IMR-90 (cell line): ENCODE data around the gene CDIP1. TPM values are rescaled to one million over a fixed set of nuclear protein-coding genes. Genes with fewer than 3 reads are reported as not detected.
A peak's percentile ranks its signal among the peaks of the same experiment; 100 is the strongest.

Experiments
- ATAC-seq: fragments of 200-7000 bp; cut with Tn5 transposase; 2 replicates; pipeline ENCODE4 v1.9.1; 2020; ENCODE audit warnings: low read depth, mild to moderate bottlenecking, moderate library complexity
- BruUV-seq: library from RNA; stranded (reverse); fragments of 400-500 nt; replicated peaks from 2 replicates; lab custom pipeline; 2021; lab: Mats Ljungman, UMichigan
- CTCF ChIA-PET: fragments of 300-600 bp; formaldehyde crosslinking; extraction: SDS; loops from one replicate; lab custom pipeline; 2021; ENCODE audit warnings: antibody characterized with exemption; lab: Yijun Ruan, JAX
- POLR2A ChIA-PET: fragments of 300-600 bp; sonication (Branson Sonifier 250); formaldehyde crosslinking; loops from one replicate; lab custom pipeline; 2022; ENCODE audit warnings: antibody characterized with exemption; ENCODE audit not compliant: unreplicated experiment; lab: Charles Lee
- DNase-seq: peaks from one replicate; pipeline ENCODE4 v3.0.0; 2013
- H2AFZ ChIP-seq: replicated peaks from 2 replicates; pipeline ENCODE3; 2013; ENCODE audit warnings: low read length, mild to moderate bottlenecking; ENCODE audit not compliant: poor library complexity
- H2AK5ac ChIP-seq: 2 replicates; pipeline ENCODE4 v1.6.1; 2013; ENCODE audit warnings: low read depth, low read length, inconsistent platforms
- H2AK9ac ChIP-seq: replicated peaks from 2 replicates; pipeline ENCODE3; 2013; ENCODE audit warnings: mild to moderate bottlenecking, low read depth, low read length, moderate library complexity; ENCODE audit not compliant: poor library complexity
- H2BK120ac ChIP-seq: 2 replicates; pipeline ENCODE4 v1.6.1; 2013; ENCODE audit warnings: low read depth, low read length, inconsistent platforms
- H2BK15ac ChIP-seq: 3 replicates; pipeline ENCODE4 v1.6.1; 2013; ENCODE audit warnings: low read depth, low read length, inconsistent platforms
- H2BK20ac ChIP-seq: 2 replicates; pipeline ENCODE4 v1.6.1; 2013; ENCODE audit warnings: low read depth, mild to moderate bottlenecking, inconsistent platforms, low read length, moderate library complexity
- H2BK5ac ChIP-seq: 2 replicates; pipeline ENCODE4 v1.6.1; 2013; ENCODE audit warnings: mild to moderate bottlenecking, low read depth, low read length, inconsistent platforms; ENCODE audit not compliant: poor library complexity, severe bottlenecking
- H3K14ac ChIP-seq: replicated peaks from 2 replicates; pipeline ENCODE4 v1.6.1; 2013; ENCODE audit warnings: low read depth, low read length, inconsistent platforms
- H3K18ac ChIP-seq: 2 replicates; pipeline ENCODE4 v1.6.1; 2013; ENCODE audit warnings: low read depth, low read length, control low read depth
- H3K23ac ChIP-seq: 2 replicates; pipeline ENCODE4 v1.6.1; 2013; ENCODE audit warnings: low read depth, low read length, inconsistent platforms
- H3K27ac ChIP-seq: 2 replicates; pipeline ENCODE4 v1.5.1; 2013; ENCODE audit warnings: mild to moderate bottlenecking, control low read depth, low read length; ENCODE audit not compliant: insufficient read depth
- H3K27me3 ChIP-seq: 2 replicates; pipeline ENCODE4 v1.6.1; 2013; ENCODE audit warnings: low read length; ENCODE audit not compliant: control insufficient read depth, insufficient read depth
- H3K36me3 ChIP-seq: 2 replicates; pipeline ENCODE4 v1.6.1; 2013; ENCODE audit warnings: low read length, mixed read lengths; ENCODE audit not compliant: control insufficient read depth, insufficient read depth
- H3K4ac ChIP-seq: 2 replicates; pipeline ENCODE4 v1.6.1; 2013; ENCODE audit warnings: low read depth, low read length, inconsistent platforms
- H3K4me1 ChIP-seq: 2 replicates; pipeline ENCODE4 v1.6.1; 2013; ENCODE audit warnings: low read length, mixed read lengths; ENCODE audit not compliant: control insufficient read depth, insufficient read depth
- H3K4me2 ChIP-seq: 2 replicates; pipeline ENCODE4 v1.6.1; 2013; ENCODE audit warnings: low read depth, mild to moderate bottlenecking, control low read depth, low read length, moderate library complexity
- H3K4me3 ChIP-seq: 2 replicates; pipeline ENCODE4 v1.5.1; 2013; ENCODE audit warnings: low read depth, mild to moderate bottlenecking, control low read depth, low read length, moderate library complexity; ENCODE audit not compliant: insufficient read depth
- H3K56ac ChIP-seq: 2 replicates; pipeline ENCODE4 v1.6.1; 2013; ENCODE audit warnings: low read length, inconsistent platforms; ENCODE audit not compliant: insufficient read depth; ENCODE audit errors: extremely low read depth
- H3K79me1 ChIP-seq, 2 experiments: 2 replicates each; pipeline ENCODE4 v1.6.1; 2013; ENCODE audit warnings: low read length in 2 of 2, inconsistent platforms in 1 of 2, low read depth in 1 of 2
- H3K9ac ChIP-seq: 2 replicates; pipeline ENCODE4 v1.6.1; 2013; ENCODE audit warnings: low read depth, low read length, control low read depth
- H3K9me1 ChIP-seq: 2 replicates; pipeline ENCODE4 v1.6.1; 2013; ENCODE audit warnings: low read length, inconsistent platforms; ENCODE audit not compliant: insufficient read depth
- H3K9me3 ChIP-seq: 2 replicates; pipeline ENCODE4 v1.6.1; 2013; ENCODE audit warnings: low read length; ENCODE audit not compliant: control insufficient read depth, insufficient read depth
- H4K20me1 ChIP-seq: 2 replicates; pipeline ENCODE4 v1.6.1; 2013; ENCODE audit warnings: low read length, inconsistent platforms; ENCODE audit not compliant: insufficient read depth
- H4K5ac ChIP-seq: 2 replicates; pipeline ENCODE4 v1.6.1; 2013; ENCODE audit warnings: mild to moderate bottlenecking, low read depth, low read length, control low read depth
- H4K8ac ChIP-seq, 2 experiments: 2 replicates each; pipeline ENCODE4 v1.6.1; 2013; ENCODE audit warnings: low read depth in 2 of 2, low read length in 2 of 2, control low read depth in 1 of 2, inconsistent platforms in 1 of 2
- H4K91ac ChIP-seq: 2 replicates; pipeline ENCODE4 v1.6.1; 2013; ENCODE audit warnings: low read depth, low read length, inconsistent platforms; ENCODE audit not compliant: insufficient read depth
- BHLHE40 ChIP-seq: fragments of 150-350 bp; IDR thresholded peaks from 2 replicates; pipeline ENCODE4 v1.6.1; 2016; ENCODE audit warnings: mild to moderate bottlenecking, low read depth, low read length
- CHD1 ChIP-seq: IDR thresholded peaks from 2 replicates; pipeline ENCODE4 v1.6.1; 2012; ENCODE audit warnings: low read depth, low read length, improper control_type of control experiment
- CTCF ChIP-seq: conservative IDR thresholded peaks from 2 replicates; pipeline ENCODE4 v1.5.1; 2012; ENCODE audit warnings: mild to moderate bottlenecking, low read depth, low read length, improper control_type of control experiment
- ELK1 ChIP-seq: fragments of 150-350 bp; IDR thresholded peaks from 2 replicates; pipeline ENCODE4 v1.6.1; 2016; ENCODE audit warnings: low read depth, mild to moderate bottlenecking, low read length, moderate library complexity, borderline replicate concordance
- FOS ChIP-seq: fragments of 150-350 bp; IDR thresholded peaks from 2 replicates; pipeline ENCODE4 v1.6.1; 2016; ENCODE audit warnings: low read depth, low read length
- MAFK ChIP-seq: IDR thresholded peaks from 2 replicates; pipeline ENCODE4 v1.6.1; 2012; ENCODE audit warnings: low read depth, low read length, improper control_type of control experiment
- MAZ ChIP-seq: IDR thresholded peaks from 2 replicates; pipeline ENCODE4 v1.6.1; 2012; ENCODE audit warnings: low read depth, mild to moderate bottlenecking, low read length, improper control_type of control experiment, moderate library complexity, borderline replicate concordance
- MXI1 ChIP-seq: IDR thresholded peaks from 2 replicates; pipeline ENCODE4 v1.6.1; 2012; ENCODE audit warnings: low read depth, mild to moderate bottlenecking, low read length, moderate library complexity, borderline replicate concordance
- NFE2L2 ChIP-seq: fragments of 150-350 bp; IDR thresholded peaks from 2 replicates; pipeline ENCODE4 v1.6.1; 2016; ENCODE audit warnings: low read depth, mild to moderate bottlenecking, low read length
- POLR2A ChIP-seq: IDR thresholded peaks from 2 replicates; pipeline ENCODE4 v1.6.1; 2012; ENCODE audit warnings: mild to moderate bottlenecking, low read depth, low read length
- RFX5 ChIP-seq: IDR thresholded peaks from 2 replicates; pipeline ENCODE4 v1.8.0; 2012; ENCODE audit warnings: low read depth, mild to moderate bottlenecking, low read length, moderate library complexity
- SMC3 ChIP-seq: fragments of 150-350 bp; IDR thresholded peaks from 2 replicates; pipeline ENCODE4 v1.6.1; 2016; ENCODE audit warnings: low read depth, mild to moderate bottlenecking, antibody characterized with exemption, low read length, moderate library complexity
- USF2 ChIP-seq: fragments of 150-350 bp; IDR thresholded peaks from 2 replicates; pipeline ENCODE4 v1.6.1; 2017; ENCODE audit warnings: mild to moderate bottlenecking, antibody characterized with exemption, low read length, low read depth
- WGBS, 2 experiments: methylation state at CpG; one replicate each; pipeline versions ENCODE4 v1.1.5 to v1.1.7; 2013; ENCODE audit warnings: missing lambda C conversion rate in 2 of 2; ENCODE audit not compliant: insufficient read length in 1 of 2; ENCODE audit errors: extremely low coverage in 2 of 2; 5-methylcytosine and 5-hydroxymethylcytosine counted together
- dilution Hi-C: fragments of 300-500 bp; cut with HindIII; formaldehyde crosslinking; loops from one replicate; pipeline ENCODE4 v1.14.3; 2018; ENCODE audit warnings: low sequenced_read_pairs; ENCODE audit not compliant: unreplicated experiment
- in situ Hi-C: fragments of 300-500 bp; cut with MboI; formaldehyde crosslinking; loops from 3 replicates; pipeline ENCODE4 v1.14.3; 2019; ENCODE audit warnings: low sequenced_read_pairs, inconsistent platforms, mixed read lengths
- intact Hi-C: fragments of 100-400 bp; cut with micrococcal nuclease; formaldehyde crosslinking; loops from 2 replicates; pipeline ENCODE4 v1.10.0; 2022
- polyA plus RNA-seq, 3 experiments: library from polyadenylated mRNA; depleted of rRNA; stranded (reverse); fragments of >200 nt; gene quantifications; 2 replicates each; pipeline ENCODE4 v1.2.3, GENCODE V29; 2012; ENCODE audit warnings: low replicate concordance in 1 of 3
- total RNA-seq: library from RNA; depleted of rRNA; stranded (reverse); fragments of >200 nt; gene quantifications from 2 replicates; pipeline ENCODE4 v1.2.3, GENCODE V29; 2012

The CDIP1 gene
- total and polyA plus RNA-seq, 2 of the 4 experiments (the other 2 are of a cell fraction): 4.8 to 14.6 TPM

GRCh38 chr16:4463522-4464163 is 74.9 kb downstream of the CDIP1 start:
- Histone ChIP-seq H4K5ac (peak overlapping the region; percentile 27; the same call in 1 of the 2 replicates), H3K56ac (0 out of 2 replicates have a peak overlapping the region, but pooled peaks have one; percentile 11), H2BK15ac (peak overlapping the region; percentile 9; the same call in 2 of the 3 replicates), H3K27ac (peak overlapping the region; percentile 69), H3K14ac (peak overlapping the region; percentile 15), H2BK20ac (peak overlapping the region; percentile 78; the same call in 1 of the 2 replicates), H2BK120ac (peak overlapping the region; percentile 78), H3K18ac (peak overlapping the region; percentile 16; the same call in 1 of the 2 replicates), H3K27me3 (no peaks in the 10 kb centered on the region), H3K9me3 (no peaks in the 10 kb centered on the region), H2AK5ac (peak overlapping the region; percentile 85), H2AK9ac (peak overlapping the region; percentile 46), H3K79me1 (peaks cover 0 to 29% of the 10 kb centered on the region in 2 experiments; a peak in 1 of 4 replicates), H3K4me2 (peak overlapping the region; percentile 2; the same call in 1 of the 2 replicates), H3K4me3 (no peak overlapping the region), H2AFZ (peak overlapping the region; percentile 58), H3K23ac (peak overlapping the region; percentile 60), H4K91ac (peak overlapping the region; percentile 56), H4K20me1 (peaks cover 6% of the 10 kb centered on the region), H3K36me3 (peaks cover 37% of the 10 kb centered on the region), H3K9me1 (peaks cover 12% of the 10 kb centered on the region), H4K8ac (peak overlapping the region in 1 of 2 experiments; percentile 12; a peak in 2 of 4 replicates), H2BK5ac (peak overlapping the region; percentile 87), H3K4me1 (peaks cover 19% of the 10 kb centered on the region), H3K4ac (peak overlapping the region; percentile 83), H3K9ac (peak overlapping the region; percentile 41; the same call in 1 of the 2 replicates)
- dilution Hi-C loops (no loop called here), intact Hi-C loops (no loop called here), in situ Hi-C loops (no loop called here)
- no TSS peak for BruUV-seq
- DNase-seq (no peak), ATAC-seq (peak; percentile 42)
- TF ChIP-seq USF2 (no peak), CHD1 (no peak), FOS (no peak), MAFK (no peak), CTCF (no peak), MXI1 (no peak), BHLHE40 (no peak), SMC3 (no peak), MAZ (no peak), NFE2L2 (no peak), ELK1 (no peak), RFX5 (no peak), POLR2A (no peak)
- ChIA-PET CTCF (interaction anchor here (1.6 kb wide), 1 partner anchor 12 kb away, joined by 4 read pairs; the partner anchor contains the start of gene HMOX2), POLR2A (interaction anchor here (0.6 kb wide), 1 partner anchor 142 kb away, joined by 6 read pairs; no protein-coding TSS in a partner anchor)
- 92% methylated on average over 18 of the region's 22 CpGs; no CpG with 5 or more reads in 1 of the 2 experiments for WGBS, 2 experiments
